Spinal cord (tissue), 10 donors: ENCODE results near the gene RABAC1. TPM values are rescaled to one million over a fixed set of nuclear protein-coding genes. Genes with fewer than 3 reads are reported as not detected.
"Not testable (repeated sequence)": the region's sequence is repeated elsewhere in the genome, so short reads cannot be mapped to it uniquely, and the experiment has no call there.

Experiments used
- DNase-seq, 6 donors: peaks; one replicate each; pipeline versions ENCODE4 v3.0.0 to v3.0.0-alpha.2; 2013 to 2015; ENCODE audit warnings: low spot score in 6 of 6, low read depth in 4 of 6
- H3K27ac ChIP-seq: one replicate; pipeline ENCODE4 v1.5.1; 2013; ENCODE audit warnings: low read depth, low read length, control low read depth
- H3K27me3 ChIP-seq: one replicate; pipeline ENCODE4 v1.6.1; 2013; ENCODE audit warnings: low read length; ENCODE audit not compliant: control insufficient read depth, insufficient read depth
- H3K36me3 ChIP-seq: one replicate; pipeline ENCODE4 v1.6.1; 2013; ENCODE audit warnings: low read length; ENCODE audit not compliant: control insufficient read depth, insufficient read depth
- H3K4me1 ChIP-seq: one replicate; pipeline ENCODE4 v1.6.1; 2013; ENCODE audit warnings: low read length; ENCODE audit not compliant: control insufficient read depth, insufficient read depth
- H3K4me3 ChIP-seq: one replicate; pipeline ENCODE4 v1.5.1; 2013; ENCODE audit warnings: low read depth, low read length, control low read depth
- H3K9me3 ChIP-seq: one replicate; pipeline ENCODE4 v1.6.1; 2013; ENCODE audit warnings: low read length; ENCODE audit not compliant: control insufficient read depth, insufficient read depth
- WGBS: methylation state at CpG from one replicate; pipeline ENCODE4 v1.1.5; 2013; ENCODE audit warnings: missing lambda C conversion rate; ENCODE audit not compliant: insufficient coverage; 5-methylcytosine and 5-hydroxymethylcytosine counted together
- polyA plus RNA-seq, 2 donors: library from polyadenylated mRNA; unstranded; fragments of 120-200 nt; gene quantifications; one replicate each; pipeline ENCODE4 v1.2.1, GENCODE V29; 2013; ENCODE audit not compliant: insufficient read length in 2 of 2
- total RNA-seq, 2 donors: library from RNA; depleted of rRNA in 1 of 2; stranded (reverse); fragments of 120-200 nt in 1 of 2; fragments of >200 nt in 1 of 2; gene quantifications; one replicate each; pipeline versions ENCODE4 v1.2.3 to v1.2.4, GENCODE V29; 2013 to 2014
- donor health status: healthy.

RABAC1 gene
- total and polyA plus RNA-seq, 4 donors = 98.0 to 202 (median 182) TPM

DNA sequence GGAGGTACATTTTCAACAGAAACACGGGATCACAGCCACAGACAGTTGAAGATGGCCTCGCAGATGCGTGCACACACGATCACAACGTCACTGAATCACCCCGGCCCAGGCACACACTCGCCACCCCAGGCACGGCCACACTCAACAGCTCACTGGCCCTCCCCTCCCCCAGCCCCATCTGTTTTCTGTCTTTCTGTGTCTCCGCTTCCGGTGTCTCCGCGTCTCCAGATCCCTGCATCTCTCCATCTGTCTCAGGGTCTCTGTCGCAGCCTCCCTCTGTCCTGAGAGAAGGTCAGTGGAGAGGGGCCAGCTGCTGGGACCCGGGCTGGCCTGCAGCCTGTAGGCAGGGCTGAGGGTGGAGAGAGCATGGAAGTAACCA, 38.7 kb upstream of the RABAC1 start:
- Histone ChIP-seq H3K27ac (no peak overlapping the region), H3K4me3 (no peak overlapping the region), H3K27me3 (peaks cover 18% of the 10 kb centered on the region), H3K36me3 (peaks cover 22% of the 10 kb centered on the region), H3K9me3 (no peaks in the 10 kb centered on the region), H3K4me1 (peaks cover 59% of the 10 kb centered on the region)
- WGBS = 5% methylated on average over 12 of the region's 14 CpGs
- DNase-seq = peak in 1 of 6 donors; percentile 69

DNA sequence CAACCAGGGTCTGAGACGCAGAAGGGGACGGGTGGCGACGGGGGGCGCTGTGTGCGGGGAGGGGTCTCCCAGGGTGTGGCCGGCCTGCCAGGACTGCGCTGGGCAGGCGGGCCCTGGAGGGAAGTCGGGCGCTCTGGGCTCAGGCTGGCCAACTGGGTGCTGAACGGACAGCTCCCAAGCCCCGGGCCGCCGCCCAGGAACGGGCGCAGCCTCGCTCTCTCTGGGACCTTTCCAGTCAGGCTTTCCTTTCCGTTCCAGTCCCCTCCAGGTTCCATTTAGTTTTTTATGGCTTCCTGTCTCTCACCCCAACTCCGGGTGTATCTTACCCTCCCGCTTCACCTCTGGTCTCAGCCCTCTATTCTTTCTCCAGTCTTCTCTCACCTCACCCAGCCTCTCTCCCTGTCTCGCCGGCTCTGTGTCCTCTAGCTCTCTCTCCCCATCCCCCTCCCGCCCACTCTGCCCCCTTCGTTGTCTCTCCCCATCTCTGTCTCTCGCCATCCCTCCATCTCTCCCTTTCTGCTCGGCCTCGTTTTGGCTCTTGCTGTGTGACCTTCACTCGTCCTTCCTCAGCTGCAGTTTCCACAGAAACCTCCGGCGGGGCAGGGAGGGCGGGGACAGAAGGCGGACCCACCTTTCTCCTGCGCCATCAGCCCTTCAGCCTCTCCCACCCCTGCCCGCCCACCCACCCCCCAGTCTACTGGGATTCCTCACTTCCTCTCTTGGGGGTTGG, 38.2 kb upstream of the RABAC1 start:
- Histone ChIP-seq H3K4me3 (no peak overlapping the region), H3K27ac (peak overlapping the region; percentile 40), H3K4me1 (peaks cover 60% of the 10 kb centered on the region), H3K27me3 (peaks cover 18% of the 10 kb centered on the region), H3K9me3 (no peaks in the 10 kb centered on the region), H3K36me3 (peaks cover 17% of the 10 kb centered on the region)
- 1% methylated on average over 29 of the region's 35 CpGs for WGBS
- DNase-seq = peak in 2 of 6 donors; percentile 65 to 92

DNA sequence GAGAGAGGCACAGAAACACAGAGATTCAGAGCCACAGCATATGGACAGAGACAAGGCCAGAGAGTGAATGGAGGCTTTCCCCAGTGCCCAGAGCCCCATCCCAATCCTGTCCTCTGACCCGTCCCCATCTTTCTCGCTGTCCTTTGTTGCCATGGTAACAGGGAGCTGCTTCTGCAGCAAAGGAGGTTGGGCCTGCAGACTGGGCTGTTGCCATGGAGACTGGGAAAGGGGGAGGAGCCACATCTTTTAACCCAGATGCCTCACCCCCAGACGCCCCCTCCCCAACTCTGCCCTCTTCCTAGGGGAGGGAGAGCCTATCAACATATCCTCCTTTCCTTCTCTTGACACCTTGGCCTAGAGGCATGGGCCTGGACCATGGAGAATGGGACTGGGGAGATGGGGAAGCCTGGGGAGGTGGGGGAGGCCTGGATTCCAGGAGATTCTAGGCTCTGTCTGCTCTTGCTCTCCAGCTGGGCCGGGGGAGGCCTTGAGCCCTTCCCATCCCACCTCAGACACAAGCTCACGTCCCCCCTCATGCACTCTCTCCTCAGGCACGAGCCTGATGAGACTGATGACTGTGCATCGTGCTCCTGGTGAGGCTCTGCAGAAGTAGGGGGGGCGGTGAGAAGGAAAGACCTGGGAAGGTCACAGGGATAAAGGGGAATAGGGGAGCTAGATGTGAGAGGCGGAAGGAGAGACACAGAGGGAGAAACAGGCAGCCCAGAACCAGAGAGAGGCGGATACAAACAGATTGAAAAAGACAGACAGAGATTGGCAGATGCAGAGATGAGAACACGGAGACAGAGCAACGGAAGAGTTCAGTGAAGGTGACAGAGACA, 37.1 kb upstream of the RABAC1 start:
- Histone ChIP-seq H3K27ac (peak overlapping the region; percentile 73), H3K4me3 (no peak overlapping the region), H3K9me3 (no peaks in the 10 kb centered on the region), H3K36me3 (peaks cover 18% of the 10 kb centered on the region), H3K27me3 (peaks cover 18% of the 10 kb centered on the region), H3K4me1 (peaks cover 70% of the 10 kb centered on the region)
- peak in 5 of 6 donors; percentile 73 to 99 (median 88) for DNase-seq
- 36% methylated on average over 6 of the region's 12 CpGs for WGBS

DNA sequence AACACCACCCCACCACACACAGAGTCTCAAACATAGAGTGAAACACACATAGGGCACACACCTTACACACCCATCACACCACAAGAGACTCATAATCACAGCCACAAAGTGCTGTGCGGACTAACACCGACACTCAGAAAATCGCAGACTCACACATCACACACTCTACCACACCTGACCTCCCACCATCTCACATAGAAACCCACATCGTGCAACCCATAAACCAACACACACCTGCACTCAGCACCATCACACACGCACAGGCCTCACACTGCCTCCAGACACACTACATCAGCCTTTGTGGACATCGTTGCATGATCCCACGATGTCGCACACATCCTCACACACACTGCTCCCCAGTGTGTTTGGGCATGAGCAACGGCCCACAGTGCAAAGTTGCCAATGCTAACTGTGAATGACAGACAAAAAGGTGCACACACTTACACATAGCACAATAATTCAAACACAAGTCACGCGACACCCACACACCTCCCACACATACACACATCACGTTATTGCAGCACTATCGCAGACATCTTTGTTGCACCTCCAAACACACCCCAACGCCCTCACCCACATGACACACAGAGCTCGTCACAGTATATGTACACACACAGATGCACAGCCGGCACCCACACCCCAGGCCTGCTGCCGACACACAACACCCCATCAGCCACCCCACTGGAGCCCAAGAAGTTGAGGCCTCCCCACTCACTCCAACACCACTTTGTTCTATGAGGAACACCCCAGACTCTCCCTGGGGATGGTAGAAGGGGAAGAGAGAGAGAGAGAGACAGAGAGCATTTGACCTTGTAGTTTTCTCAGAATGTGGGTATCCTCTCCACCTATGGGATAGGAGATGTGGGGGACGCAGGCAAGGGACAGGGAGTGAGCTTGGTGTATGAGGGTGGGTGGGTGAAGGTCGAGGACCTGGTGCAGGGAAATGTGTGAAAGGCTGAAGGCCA, 36.2 kb upstream of the RABAC1 start:
- 57% methylated on average over 17 of the region's 19 CpGs for WGBS
- H3K27me3 ChIP-seq = peaks cover 18% of the 10 kb centered on the region
- H3K4me3 ChIP-seq = no peak overlapping the region
- peak in 2 of 6 donors; percentile 8 to 50 for DNase-seq
- H3K27ac ChIP-seq = peak overlapping the region; percentile 52
- H3K36me3 ChIP-seq = peaks cover 25% of the 10 kb centered on the region
- H3K4me1 ChIP-seq = peaks cover 69% of the 10 kb centered on the region
- H3K9me3 ChIP-seq = no peaks in the 10 kb centered on the region

DNA sequence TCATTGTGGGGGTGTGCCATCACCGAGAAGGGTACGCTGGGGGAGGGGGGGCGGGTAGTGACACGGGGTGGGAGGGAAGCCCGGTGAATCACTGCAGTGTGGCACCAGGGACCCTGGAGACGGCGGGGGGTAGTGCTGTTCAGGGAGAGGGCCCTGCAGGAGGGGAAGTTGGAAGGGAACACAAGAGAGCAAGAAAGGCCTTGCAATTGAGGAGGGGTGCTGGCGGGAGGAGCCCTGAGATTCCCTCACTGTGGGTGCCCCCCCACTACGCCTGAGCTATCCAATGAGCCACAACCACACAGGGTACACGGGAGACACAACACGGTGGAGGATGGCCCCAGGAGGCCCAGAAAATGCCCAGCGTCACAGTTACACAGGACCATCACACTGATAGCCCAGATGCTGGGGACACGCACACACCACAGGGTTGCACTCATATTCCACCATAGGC, 35.4 kb upstream of the RABAC1 start:
- peak in 1 of 6 donors; percentile 86 for DNase-seq
- peaks cover 23% of the 10 kb centered on the region for H3K36me3 ChIP-seq
- peaks cover 66% of the 10 kb centered on the region for H3K4me1 ChIP-seq
- H3K27ac ChIP-seq = no peak overlapping the region
- WGBS = 13% methylated on average over 11 of the region's 13 CpGs
- peaks cover 13% of the 10 kb centered on the region for H3K27me3 ChIP-seq
- no peak overlapping the region for H3K4me3 ChIP-seq
- no peaks in the 10 kb centered on the region for H3K9me3 ChIP-seq

DNA sequence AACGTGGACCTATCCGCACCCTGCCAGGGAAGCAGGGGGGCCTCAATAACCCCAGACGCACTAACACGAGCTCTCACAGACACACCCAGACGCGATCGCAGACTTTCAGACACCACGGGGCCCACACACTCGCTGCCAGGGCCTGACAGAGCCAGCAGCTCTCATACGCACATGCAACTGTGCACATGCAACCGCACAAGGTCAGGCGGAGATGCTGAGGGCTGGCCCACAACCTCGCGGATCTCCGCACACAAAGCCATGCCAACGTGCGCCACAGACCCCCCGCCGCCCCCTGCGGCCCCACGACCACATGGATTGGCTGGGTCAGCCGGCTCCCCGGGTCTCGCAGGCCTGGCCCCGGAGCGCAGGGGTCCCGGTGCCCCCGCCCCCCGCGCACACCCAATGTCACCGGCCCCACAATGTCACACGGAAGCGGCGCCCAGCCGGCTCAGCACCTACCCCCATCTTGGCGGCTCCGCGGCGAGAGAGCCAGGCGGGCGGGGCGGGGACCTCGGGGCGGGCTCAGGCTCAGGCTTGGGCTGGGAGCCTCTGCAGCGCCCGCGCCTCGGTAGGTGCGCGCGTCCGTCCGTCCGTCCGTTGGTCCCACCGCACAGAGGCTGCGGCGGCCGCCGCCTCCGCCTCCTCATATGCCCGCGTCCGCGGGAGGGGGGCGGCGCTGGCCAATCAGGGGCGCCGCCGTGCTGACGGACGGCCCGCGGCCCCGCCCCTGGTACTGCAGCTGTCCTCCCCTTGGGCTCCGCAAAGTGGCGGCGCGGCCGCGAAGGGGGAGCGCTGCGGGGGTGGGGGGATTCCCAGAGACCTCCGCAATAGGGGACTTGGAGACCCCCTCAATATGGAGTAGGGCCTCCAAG, 34.7 kb upstream of the RABAC1 start, which contains the start of gene ATP1A3:
Gene ATP1A3 (minus strand): TSS at position 619 of the 872 bp plus-strand sequence. CDS start 154 bp downstream, at position 465.
- no peaks in the 10 kb centered on the region for H3K9me3 ChIP-seq
- peaks cover 8% of the 10 kb centered on the region for H3K27me3 ChIP-seq
- H3K36me3 ChIP-seq = peaks cover 30% of the 10 kb centered on the region
- H3K4me1 ChIP-seq = peaks cover 63% of the 10 kb centered on the region
- DNase-seq = peak in 4 of 6 donors; percentile 67 to 96 (median 86)
- H3K4me3 ChIP-seq = peak within 1 kb of the TSS; percentile 53
- under 1% methylated on average over 76 of the region's 84 CpGs for WGBS
- H3K27ac ChIP-seq = no peak within 1 kb of the TSS

DNA sequence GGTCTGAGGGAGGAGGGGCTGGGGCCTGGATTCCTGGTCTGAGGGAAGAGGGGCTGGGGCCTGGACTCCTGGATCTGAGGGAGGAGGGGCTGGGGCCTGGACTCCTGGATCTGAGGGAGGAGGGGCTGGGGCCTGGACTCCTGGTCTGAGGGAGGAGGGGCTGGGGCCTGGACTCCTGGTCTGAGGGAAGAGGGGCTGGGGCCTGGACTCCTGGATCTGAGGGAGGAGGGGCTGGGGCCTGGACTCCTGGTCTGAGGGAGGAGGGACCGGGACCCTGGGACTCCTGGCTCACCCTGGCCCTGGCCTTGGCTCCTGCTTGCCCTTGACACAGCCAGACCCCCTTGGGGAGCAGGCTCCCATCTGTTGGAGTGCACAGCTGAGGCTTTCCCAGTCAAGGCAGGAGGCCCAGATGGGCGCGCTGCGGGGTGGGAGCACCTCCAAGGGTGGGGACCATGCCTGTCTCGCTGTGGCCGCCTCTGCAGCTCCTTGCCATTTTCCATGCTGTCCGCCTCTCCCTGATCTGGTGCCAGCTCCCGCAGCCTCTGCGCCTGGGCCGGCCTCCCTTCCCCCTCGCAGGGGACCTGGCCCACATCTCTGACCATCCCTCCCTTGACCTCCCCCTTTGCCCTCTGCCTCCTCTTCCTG, 32.9 kb upstream of the RABAC1 start:
- H3K27ac ChIP-seq, DNase-seq, H3K4me3 ChIP-seq, H3K27me3 ChIP-seq, H3K9me3 ChIP-seq: not testable (repeated sequence)
- WGBS = 70% methylated on average over 10 of the region's 11 CpGs
- peaks cover 48% of the 10 kb centered on the region for H3K4me1 ChIP-seq
- peaks cover 44% of the 10 kb centered on the region for H3K36me3 ChIP-seq

DNA sequence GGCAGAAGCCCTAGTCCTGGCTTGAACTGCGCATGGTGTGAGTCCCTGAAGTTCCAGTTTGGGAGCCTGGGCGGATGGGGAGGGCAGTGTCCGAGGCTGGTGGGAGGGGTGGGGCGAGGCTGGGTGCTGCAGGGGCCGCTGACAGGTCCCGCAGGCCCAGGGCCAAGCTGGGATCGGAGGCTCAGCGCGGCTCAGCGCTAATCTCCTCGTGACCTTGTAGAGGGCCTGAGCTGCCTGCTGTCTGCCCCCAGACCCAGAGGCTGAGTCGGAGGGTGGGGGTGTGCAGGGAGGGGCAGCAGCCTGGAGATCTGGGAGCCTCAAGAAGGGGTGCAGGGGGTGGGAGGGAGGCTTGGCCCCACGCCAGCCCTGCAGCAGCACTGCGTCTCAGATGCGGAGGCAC, 31.9 kb upstream of the RABAC1 start:
- H3K27ac ChIP-seq = no peak overlapping the region
- H3K4me3 ChIP-seq = no peak overlapping the region
- peaks cover 54% of the 10 kb centered on the region for H3K36me3 ChIP-seq
- DNase-seq = no peak
- WGBS = 48% methylated on average over 13 of the region's 15 CpGs
- peaks cover 38% of the 10 kb centered on the region for H3K4me1 ChIP-seq
- no peaks in the 10 kb centered on the region for H3K27me3 ChIP-seq
- H3K9me3 ChIP-seq = no peaks in the 10 kb centered on the region
